Right lobe of liver (tissue), 4 donors: ENCODE measurements around the gene WNK1.
"Not testable (repeated sequence)": the region's sequence is repeated elsewhere in the genome, so short reads cannot be mapped to it uniquely, and the experiment has no call there.

ENCODE experiments used
- POLR2A ChIP-seq: fragments of 450-650 bp; IDR thresholded peaks from one replicate; pipeline ENCODE4 v1.6.1; 2017; ENCODE audit warnings: antibody characterized with exemption, mild to moderate bottlenecking
- TF ChIP-seq, protein P1 (sequence below), 4 donors: fragments of 200-600 bp in 3 of 4; fragments of 450-650 bp in 1 of 4; IDR thresholded peaks; one replicate each; pipeline versions ENCODE4 v1.5.1 to v1.8.0; 2016 to 2022; ENCODE audit warnings: antibody characterized with exemption in 4 of 4, mild to moderate bottlenecking in 2 of 4
- donor health status: DM: no; HTN: no; CAD: no.
- donor health status: DM: no; HTN: no; CAD: no.
- donor health status: DM: no; HTN: yes; CAD: no.

DNA sequence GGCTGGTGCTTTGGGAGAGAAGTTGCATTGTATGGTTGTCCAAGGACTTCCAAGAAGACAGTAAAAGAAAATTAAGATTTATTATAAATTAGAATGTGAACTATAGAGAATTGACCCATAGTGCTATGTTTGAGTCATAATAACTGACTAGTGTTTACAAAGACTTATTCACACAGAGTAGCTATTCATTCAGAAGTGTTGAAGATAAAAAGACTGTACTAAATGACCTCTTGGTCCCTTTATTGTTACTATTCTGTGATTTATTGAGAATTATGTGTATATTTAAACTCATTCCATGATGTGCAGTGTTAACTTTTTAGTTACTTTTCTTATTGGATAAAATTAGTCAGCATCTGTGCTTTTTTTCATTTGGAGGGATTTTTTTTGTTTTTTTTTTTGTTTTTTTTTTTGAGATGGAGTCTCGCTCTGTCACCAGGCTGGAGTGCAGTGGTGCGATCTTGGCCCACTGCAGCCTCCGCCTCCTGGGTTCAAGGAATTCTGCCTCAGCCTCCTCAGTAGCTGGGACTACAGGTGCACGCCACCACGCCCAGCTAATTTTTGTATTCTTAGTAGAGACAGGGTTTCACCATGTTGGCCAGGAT lies 24.5 kb downstream of the WNK1 start:
- TF ChIP-seq, protein P1, sequence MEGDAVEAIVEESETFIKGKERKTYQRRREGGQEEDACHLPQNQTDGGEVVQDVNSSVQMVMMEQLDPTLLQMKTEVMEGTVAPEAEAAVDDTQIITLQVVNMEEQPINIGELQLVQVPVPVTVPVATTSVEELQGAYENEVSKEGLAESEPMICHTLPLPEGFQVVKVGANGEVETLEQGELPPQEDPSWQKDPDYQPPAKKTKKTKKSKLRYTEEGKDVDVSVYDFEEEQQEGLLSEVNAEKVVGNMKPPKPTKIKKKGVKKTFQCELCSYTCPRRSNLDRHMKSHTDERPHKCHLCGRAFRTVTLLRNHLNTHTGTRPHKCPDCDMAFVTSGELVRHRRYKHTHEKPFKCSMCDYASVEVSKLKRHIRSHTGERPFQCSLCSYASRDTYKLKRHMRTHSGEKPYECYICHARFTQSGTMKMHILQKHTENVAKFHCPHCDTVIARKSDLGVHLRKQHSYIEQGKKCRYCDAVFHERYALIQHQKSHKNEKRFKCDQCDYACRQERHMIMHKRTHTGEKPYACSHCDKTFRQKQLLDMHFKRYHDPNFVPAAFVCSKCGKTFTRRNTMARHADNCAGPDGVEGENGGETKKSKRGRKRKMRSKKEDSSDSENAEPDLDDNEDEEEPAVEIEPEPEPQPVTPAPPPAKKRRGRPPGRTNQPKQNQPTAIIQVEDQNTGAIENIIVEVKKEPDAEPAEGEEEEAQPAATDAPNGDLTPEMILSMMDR (IDR thresholded peaks at IDR 0.05): not testable (repeated sequence)
- TF ChIP-seq POLR2A: not testable (repeated sequence)
